CD14-positive monocyte (primary cell): ENCODE results near the gene C19orf12. TPM values are rescaled to one million over a fixed set of nuclear protein-coding genes. Genes with fewer than 3 reads are reported as not detected.

Source experiments
- DNase-seq, 3 donors: peaks; one replicate each; pipeline ENCODE4 v3.0.0-alpha.2; 2011 to 2022
- H2AFZ ChIP-seq: 2 replicates; pipeline ENCODE4 v1.6.0; 2012; ENCODE audit warnings: mild to moderate bottlenecking, low read depth, low read length, inconsistent platforms; ENCODE audit not compliant: insufficient read depth, poor library complexity, severe bottlenecking
- H3K27ac ChIP-seq, 2 donors: 1 replicate in 1 of 2; 2 replicates in 1 of 2; pipeline ENCODE4 v1.5.1; 2012 to 2013; ENCODE audit warnings: low read length in 2 of 2, control low read depth in 1 of 2, inconsistent platforms in 1 of 2, low read depth in 1 of 2, mild to moderate bottlenecking in 1 of 2
- H3K27me3 ChIP-seq, 2 donors: one replicate each; pipeline versions ENCODE4 v1.6.0 to v1.6.1; 2011 to 2013; ENCODE audit warnings: low read length in 2 of 2; ENCODE audit not compliant: control insufficient read depth in 2 of 2, insufficient read depth in 2 of 2
- H3K36me3 ChIP-seq, 2 donors: replicated peaks in 1 of 2; 1 replicate in 1 of 2; 2 replicates in 1 of 2; pipeline versions ENCODE4 v1.5.1 to v1.6.1; 2012 to 2013; ENCODE audit warnings: low read length in 2 of 2, control low read depth in 1 of 2, inconsistent platforms in 1 of 2, mild to moderate bottlenecking in 1 of 2; ENCODE audit not compliant: insufficient read depth in 2 of 2, control insufficient read depth in 1 of 2
- H3K4me1 ChIP-seq, 2 donors: 1 replicate in 1 of 2; 2 replicates in 1 of 2; pipeline versions ENCODE4 v1.5.1 to v1.6.1; 2012 to 2013; ENCODE audit warnings: low read length in 2 of 2, control low read depth in 1 of 2, inconsistent platforms in 1 of 2, mild to moderate bottlenecking in 1 of 2, moderate library complexity in 1 of 2; ENCODE audit not compliant: insufficient read depth in 2 of 2, control insufficient read depth in 1 of 2
- H3K4me2 ChIP-seq: replicated peaks from 2 replicates; pipeline ENCODE3; 2012; ENCODE audit warnings: low read length, moderate library complexity, mild to moderate bottlenecking; ENCODE audit not compliant: poor library complexity, severe bottlenecking; ENCODE audit errors: extremely low read depth
- H3K4me3 ChIP-seq, 3 experiments: fragments of 200-600 bp in 1 of 3; sonication (generic) in 1 of 3; replicated peaks in 1 of 3; 1 replicate in 2 of 3; 2 replicates in 1 of 3; pipeline ENCODE4 v1.5.1; 2011 to 2013; ENCODE audit warnings: low read length in 3 of 3, mild to moderate bottlenecking in 3 of 3, control low read depth in 2 of 3, low read depth in 2 of 3, inconsistent platforms in 1 of 3, moderate library complexity in 1 of 3
- H3K79me2 ChIP-seq: 2 replicates; pipeline ENCODE4 v1.6.0; 2012; ENCODE audit warnings: mild to moderate bottlenecking, control low read depth, inconsistent platforms, low read length, moderate library complexity; ENCODE audit not compliant: insufficient read depth
- H3K9ac ChIP-seq: 2 replicates; pipeline ENCODE4 v1.6.0; 2017; ENCODE audit warnings: low read length, mild to moderate bottlenecking; ENCODE audit not compliant: insufficient read depth, poor library complexity, severe bottlenecking
- H3K9me3 ChIP-seq, 2 donors: replicated peaks in 1 of 2; 1 replicate in 1 of 2; 2 replicates in 1 of 2; pipeline versions ENCODE4 v1.5.1 to v1.6.1; 2012 to 2013; ENCODE audit warnings: low read length in 2 of 2, control low read depth in 1 of 2; ENCODE audit not compliant: control insufficient read depth in 1 of 2, insufficient read depth in 1 of 2
- H4K20me1 ChIP-seq: 2 replicates; pipeline ENCODE4 v1.6.0; 2012; ENCODE audit warnings: mild to moderate bottlenecking, low read length, control low read depth, moderate library complexity; ENCODE audit not compliant: insufficient read depth
- H3K27ac Mint-ChIP-seq, 7 donors: one replicate each; pipeline ENCODE4 v1.8.0; 2020; ENCODE audit warnings: mild to moderate bottlenecking in 7 of 7, mixed read lengths in 7 of 7, moderate library complexity in 6 of 7, inconsistent platforms in 2 of 7
- H3K27me3 Mint-ChIP-seq, 3 donors: one replicate each; pipeline ENCODE4 v1.8.0; 2021 to 2022; ENCODE audit warnings: low read depth in 3 of 3, mild to moderate bottlenecking in 3 of 3, mixed read lengths in 3 of 3, moderate library complexity in 3 of 3, inconsistent platforms in 1 of 3
- H3K36me3 Mint-ChIP-seq, 2 donors: one replicate each; pipeline ENCODE4 v1.8.0; 2020; ENCODE audit warnings: mixed read lengths in 2 of 2, inconsistent platforms in 1 of 2, mild to moderate bottlenecking in 1 of 2
- H3K4me1 Mint-ChIP-seq: one replicate; pipeline ENCODE4 v1.8.0; 2020; ENCODE audit warnings: mild to moderate bottlenecking, mixed read lengths
- H3K4me3 Mint-ChIP-seq, 2 donors: one replicate each; pipeline ENCODE4 v1.8.0; 2020; ENCODE audit warnings: mild to moderate bottlenecking in 2 of 2, mixed read lengths in 2 of 2, moderate library complexity in 1 of 2
- H3K9me3 Mint-ChIP-seq, 7 donors: one replicate each; pipeline ENCODE4 v1.8.0; 2020 to 2022; ENCODE audit warnings: mixed read lengths in 7 of 7, mild to moderate bottlenecking in 6 of 7, moderate library complexity in 6 of 7, inconsistent platforms in 2 of 7
- CTCF ChIP-seq: fragments of 200-600 bp; IDR thresholded peaks from one replicate; pipeline ENCODE4 v1.8.0; 2022; ENCODE audit warnings: antibody characterized with exemption, mild to moderate bottlenecking
- WGBS: methylation state at CpG from one replicate; pipeline ENCODE4 v1.1.5; 2013; ENCODE audit warnings: missing lambda C conversion rate; ENCODE audit not compliant: insufficient coverage; 5-methylcytosine and 5-hydroxymethylcytosine counted together
- intact Hi-C, 2 donors: fragments of 100-400 bp; cut with micrococcal nuclease; formaldehyde crosslinking; loops; one replicate each; pipeline versions ENCODE4 v1.15.0 to v1.15.1; 2023
- polyA plus RNA-seq, 3 donors: library from polyadenylated mRNA; depleted of rRNA in 1 of 3; unstranded in 2 of 3; stranded (reverse) in 1 of 3; fragments of 300-500 nt in 2 of 3; fragments of >200 nt in 1 of 3; fragmentation: Illumina TruSeq in 2 of 3; gene quantifications; 1 replicate in 2 of 3; 2 replicates in 1 of 3; pipeline ENCODE4 v1.2.3, GENCODE V29; 2012 to 2021

Gene C19orf12
- polyA plus RNA-seq, 3 donors = 6.0 to 8.0 (median 6.8) TPM

- no peaks in the 10 kb centered on the region for H3K9me3 ChIP-seq
- WGBS = 3% methylated on average over 6 of the region's 12 CpGs
- H3K27ac ChIP-seq = no peak overlapping the region
- Mint-ChIP-seq H3K9me3 (no peaks in the 10 kb centered on the region), H3K36me3 (peaks cover 2 to 3% of the 10 kb centered on the region in 2 donors), H3K4me3 (peak overlapping the region; percentile 9 to 72), H3K27me3 (peaks cover 0 to 6% (median 5%) of the 10 kb centered on the region in 3 donors), H3K4me1 (peaks cover 16% of the 10 kb centered on the region), H3K27ac (peak overlapping the region in 2 of 7 donors; percentile 21 to 60)
- H3K4me2 ChIP-seq = peak overlapping the region; percentile 31
- H3K4me1 ChIP-seq = peaks cover 15 to 16% of the 10 kb centered on the region in 2 donors
- TF ChIP-seq CTCF = no peak
- intact Hi-C loops = no loop called here
- DNase-seq = peak; percentile 37 to 43 (median 42)
- H4K20me1 ChIP-seq = no peaks in the 10 kb centered on the region
- no peaks in the 10 kb centered on the region for H3K27me3 ChIP-seq
- peak overlapping the region in 1 of 3 experiments; percentile 9 for H3K4me3 ChIP-seq
- H3K36me3 ChIP-seq = no peaks in the 10 kb centered on the region
- H3K79me2 ChIP-seq = no peaks in the 10 kb centered on the region
- H2AFZ ChIP-seq = peak overlapping the region; percentile 90
- no peak overlapping the region for H3K9ac ChIP-seq
Observed at GRCh38 chr19:29680447-29680846, 34.6 kb downstream of the C19orf12 start.

GRCh38 chr19:29679598-29680210 is 35.4 kb downstream of the C19orf12 start:
- Mint-ChIP-seq H3K27ac (no peak overlapping the region), H3K4me1 (peaks cover 16% of the 10 kb centered on the region), H3K36me3 (peaks cover 2 to 3% of the 10 kb centered on the region in 2 donors), H3K4me3 (no peak overlapping the region), H3K9me3 (no peaks in the 10 kb centered on the region), H3K27me3 (peaks cover 0 to 5% (median 4%) of the 10 kb centered on the region in 3 donors)
- Histone ChIP-seq H3K27ac (no peak overlapping the region), H3K4me2 (no peak overlapping the region), H3K36me3 (no peaks in the 10 kb centered on the region), H3K27me3 (no peaks in the 10 kb centered on the region), H4K20me1 (no peaks in the 10 kb centered on the region), H3K9me3 (no peaks in the 10 kb centered on the region), H3K79me2 (no peaks in the 10 kb centered on the region), H3K9ac (no peak overlapping the region), H2AFZ (peak overlapping the region; percentile 90), H3K4me1 (peaks cover 15 to 16% of the 10 kb centered on the region in 2 donors), H3K4me3 (no peak overlapping the region)
- no peak for DNase-seq
- TF ChIP-seq CTCF = no peak
- intact Hi-C loops = no loop called here
- 84% methylated on average over 8 of the region's 9 CpGs for WGBS
